ENCODE measurements around the gene BSPRY. TPM values are rescaled to one million over a fixed set of nuclear protein-coding genes. Genes with fewer than 3 reads are reported as not detected.
"Not testable (repeated sequence)": the region's sequence is repeated elsewhere in the genome, so short reads cannot be mapped to it uniquely, and the experiment has no call there.

The BSPRY gene
- total and polyA plus RNA-seq, 2 experiments from 2014 or later, result 6.1 to 12.0 TPM

- no peaks in the 10 kb centered on the region for H3K9me2 ChIP-seq (replicated peaks; ENCODE audit: insufficient read depth)
- H3K4me1 ChIP-seq (ENCODE audit: insufficient read depth), result peaks cover 47% of the 10 kb centered on the region
- no peaks in the 10 kb centered on the region for H3K27me3 ChIP-seq
- TF ChIP-seq EZH2phosphoT487 (IDR thresholded peaks at IDR 0.05; ENCODE audit: low read depth, severe bottlenecking, unreplicated experiment) (no peak), EZH2 (IDR thresholded peaks at IDR 0.05; ENCODE audit: borderline replicate concordance) (no peak), CTCF (IDR thresholded peaks at IDR 0.05; ENCODE audit: poor library complexity) (no peak)
- WGBS (ENCODE audit: low lambda C conversion rate, missing lambda C conversion rate), result 47% methylated on average over 1 of the region's 1 CpG
- peak overlapping the region; percentile 96 for H3K27ac ChIP-seq
- no peak overlapping the region for H2AFZ ChIP-seq
- DNase-seq (ENCODE audit: low spot score), result peak; percentile 51
- H3K4me2 ChIP-seq, result peak overlapping the region; percentile 69
- no peaks in the 10 kb centered on the region for H4K20me1 ChIP-seq (ENCODE audit: insufficient read depth, poor library complexity, severe bottlenecking)
- peaks cover 6% of the 10 kb centered on the region for H3K79me2 ChIP-seq
- H3K4me3 ChIP-seq, result no peak overlapping the region
- no peaks in the 10 kb centered on the region for H3K9me3 ChIP-seq (ENCODE audit: low read depth)
- H3K36me3 ChIP-seq (replicated peaks; ENCODE audit: insufficient read depth, low read depth), result no peaks in the 10 kb centered on the region
Measured at GRCh38 chr9:113380869-113381378, 31.6 kb downstream of the BSPRY start.

- not testable (repeated sequence) for H2AFZ ChIP-seq; H3K9me3 ChIP-seq (ENCODE audit: low read depth); DNase-seq (ENCODE audit: low spot score); H3K36me3 ChIP-seq (replicated peaks; ENCODE audit: insufficient read depth, low read depth); H4K20me1 ChIP-seq (ENCODE audit: insufficient read depth, poor library complexity, severe bottlenecking); H3K4me3 ChIP-seq; H3K9me2 ChIP-seq (replicated peaks; ENCODE audit: insufficient read depth); H3K27me3 ChIP-seq; H3K79me2 ChIP-seq
- H3K4me2 ChIP-seq, result peak overlapping the region; percentile 69
- 71% methylated on average over 7 of the region's 7 CpGs for WGBS (ENCODE audit: low lambda C conversion rate, missing lambda C conversion rate)
- H3K27ac ChIP-seq, result peak overlapping the region; percentile 96
- peaks cover 47% of the 10 kb centered on the region for H3K4me1 ChIP-seq (ENCODE audit: insufficient read depth)
Measured at GRCh38 chr9:113381441-113381840, 32.1 kb downstream of the BSPRY start.

- H3K9me3 ChIP-seq (ENCODE audit: low read depth), result no peaks in the 10 kb centered on the region
- H4K20me1 ChIP-seq (ENCODE audit: insufficient read depth, poor library complexity, severe bottlenecking), result no peaks in the 10 kb centered on the region
- peak overlapping the region; percentile 69 for H3K4me2 ChIP-seq
- no peaks in the 10 kb centered on the region for H3K9me2 ChIP-seq (replicated peaks; ENCODE audit: insufficient read depth)
- no peak overlapping the region for H2AFZ ChIP-seq
- no peaks in the 10 kb centered on the region for H3K79me2 ChIP-seq
- H3K36me3 ChIP-seq (replicated peaks; ENCODE audit: insufficient read depth, low read depth), result no peaks in the 10 kb centered on the region
- H3K27ac ChIP-seq, result peak overlapping the region; percentile 96
- 50% methylated on average over 8 of the region's 8 CpGs for WGBS (ENCODE audit: low lambda C conversion rate, missing lambda C conversion rate)
- H3K27me3 ChIP-seq, result no peaks in the 10 kb centered on the region
- peak; percentile 84 for DNase-seq (ENCODE audit: low spot score)
- H3K4me1 ChIP-seq (ENCODE audit: insufficient read depth), result peaks cover 52% of the 10 kb centered on the region
- TF ChIP-seq CTCF (IDR thresholded peaks at IDR 0.05; ENCODE audit: poor library complexity) (no peak), EZH2phosphoT487 (IDR thresholded peaks at IDR 0.05; ENCODE audit: low read depth, severe bottlenecking, unreplicated experiment) (no peak), EZH2 (IDR thresholded peaks at IDR 0.05; ENCODE audit: borderline replicate concordance) (no peak)
- H3K4me3 ChIP-seq, result no peak overlapping the region
Measured at GRCh38 chr9:113381909-113382411, 32.6 kb downstream of the BSPRY start.

GRCh38 chr9:113386571-113387393 is 37.4 kb downstream of the BSPRY start:
- H3K79me2 ChIP-seq, result no peaks in the 10 kb centered on the region
- no peaks in the 10 kb centered on the region for H4K20me1 ChIP-seq (ENCODE audit: insufficient read depth, poor library complexity, severe bottlenecking)
- H3K4me2 ChIP-seq, result peak overlapping the region; percentile 34
- H3K4me1 ChIP-seq (ENCODE audit: insufficient read depth), result peaks cover 39% of the 10 kb centered on the region
- no peak overlapping the region for H3K4me3 ChIP-seq
- H3K9me2 ChIP-seq (replicated peaks; ENCODE audit: insufficient read depth), result no peaks in the 10 kb centered on the region
- no peak for DNase-seq (ENCODE audit: low spot score)
- no peaks in the 10 kb centered on the region for H3K27me3 ChIP-seq
- H3K27ac ChIP-seq, result peak overlapping the region; percentile 70
- TF ChIP-seq CTCF (IDR thresholded peaks at IDR 0.05; ENCODE audit: poor library complexity) (no peak), EZH2phosphoT487 (IDR thresholded peaks at IDR 0.05; ENCODE audit: low read depth, severe bottlenecking, unreplicated experiment) (no peak), EZH2 (IDR thresholded peaks at IDR 0.05; ENCODE audit: borderline replicate concordance) (no peak)
- no peak overlapping the region for H2AFZ ChIP-seq
- no peaks in the 10 kb centered on the region for H3K36me3 ChIP-seq (replicated peaks; ENCODE audit: insufficient read depth, low read depth)
- 90% methylated on average over 4 of the region's 4 CpGs for WGBS (ENCODE audit: low lambda C conversion rate, missing lambda C conversion rate)
- no peaks in the 10 kb centered on the region for H3K9me3 ChIP-seq (ENCODE audit: low read depth)
